ENCODE results near the gene CAVIN2.

CAVIN2 gene

GRCh38 chr2:191881982-191882816, 35.3 kb upstream of the CAVIN2 start:
- no peak overlapping the region for H3K4me3 ChIP-seq (ENCODE audit: low read depth, low read length)
- H3K9me3 ChIP-seq (ENCODE audit: control insufficient read depth, insufficient read depth, low read depth, low read length) = no peaks in the 10 kb centered on the region
- ChIA-PET CTCF (no interaction called here), POLR2A (no interaction called here)
- no peaks in the 10 kb centered on the region for H3K36me3 ChIP-seq (ENCODE audit: control insufficient read depth in 2 of 2, insufficient read depth in 1 of 2, low read length in 2 of 2)
- TF ChIP-seq ZNF561 (tag by site-specific recombination; IDR thresholded peaks at IDR 0.05; ENCODE audit: borderline replicate concordance) = no peak
- no peak for TF ChIP-seq ZNF580 (tag by site-specific recombination; IDR thresholded peaks at IDR 0.05)
- no peak for TF ChIP-seq ZNF366 (tag by site-specific recombination; conservative IDR thresholded peaks at IDR 0.05)
- no peak for TF ChIP-seq TRIM28 (IDR thresholded peaks at IDR 0.05; ENCODE audit: borderline replicate concordance, low read length)
- TF ChIP-seq, protein P1, sequence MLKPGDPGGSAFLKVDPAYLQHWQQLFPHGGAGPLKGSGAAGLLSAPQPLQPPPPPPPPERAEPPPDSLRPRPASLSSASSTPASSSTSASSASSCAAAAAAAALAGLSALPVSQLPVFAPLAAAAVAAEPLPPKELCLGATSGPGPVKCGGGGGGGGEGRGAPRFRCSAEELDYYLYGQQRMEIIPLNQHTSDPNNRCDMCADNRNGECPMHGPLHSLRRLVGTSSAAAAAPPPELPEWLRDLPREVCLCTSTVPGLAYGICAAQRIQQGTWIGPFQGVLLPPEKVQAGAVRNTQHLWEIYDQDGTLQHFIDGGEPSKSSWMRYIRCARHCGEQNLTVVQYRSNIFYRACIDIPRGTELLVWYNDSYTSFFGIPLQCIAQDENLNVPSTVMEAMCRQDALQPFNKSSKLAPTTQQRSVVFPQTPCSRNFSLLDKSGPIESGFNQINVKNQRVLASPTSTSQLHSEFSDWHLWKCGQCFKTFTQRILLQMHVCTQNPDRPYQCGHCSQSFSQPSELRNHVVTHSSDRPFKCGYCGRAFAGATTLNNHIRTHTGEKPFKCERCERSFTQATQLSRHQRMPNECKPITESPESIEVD (tag by site-specific recombination; IDR thresholded peaks at IDR 0.05) = no peak
- TF ChIP-seq ZNF138 (tag by site-specific recombination; IDR thresholded peaks at IDR 0.05; ENCODE audit: borderline replicate concordance) = no peak
- no peak for TF ChIP-seq ZNF221 (tag by site-specific recombination; IDR thresholded peaks at IDR 0.05; ENCODE audit: borderline replicate concordance)
- TF ChIP-seq ZNF837 (tag by site-specific recombination; IDR thresholded peaks at IDR 0.05) = no peak
- TF ChIP-seq, protein P2, sequence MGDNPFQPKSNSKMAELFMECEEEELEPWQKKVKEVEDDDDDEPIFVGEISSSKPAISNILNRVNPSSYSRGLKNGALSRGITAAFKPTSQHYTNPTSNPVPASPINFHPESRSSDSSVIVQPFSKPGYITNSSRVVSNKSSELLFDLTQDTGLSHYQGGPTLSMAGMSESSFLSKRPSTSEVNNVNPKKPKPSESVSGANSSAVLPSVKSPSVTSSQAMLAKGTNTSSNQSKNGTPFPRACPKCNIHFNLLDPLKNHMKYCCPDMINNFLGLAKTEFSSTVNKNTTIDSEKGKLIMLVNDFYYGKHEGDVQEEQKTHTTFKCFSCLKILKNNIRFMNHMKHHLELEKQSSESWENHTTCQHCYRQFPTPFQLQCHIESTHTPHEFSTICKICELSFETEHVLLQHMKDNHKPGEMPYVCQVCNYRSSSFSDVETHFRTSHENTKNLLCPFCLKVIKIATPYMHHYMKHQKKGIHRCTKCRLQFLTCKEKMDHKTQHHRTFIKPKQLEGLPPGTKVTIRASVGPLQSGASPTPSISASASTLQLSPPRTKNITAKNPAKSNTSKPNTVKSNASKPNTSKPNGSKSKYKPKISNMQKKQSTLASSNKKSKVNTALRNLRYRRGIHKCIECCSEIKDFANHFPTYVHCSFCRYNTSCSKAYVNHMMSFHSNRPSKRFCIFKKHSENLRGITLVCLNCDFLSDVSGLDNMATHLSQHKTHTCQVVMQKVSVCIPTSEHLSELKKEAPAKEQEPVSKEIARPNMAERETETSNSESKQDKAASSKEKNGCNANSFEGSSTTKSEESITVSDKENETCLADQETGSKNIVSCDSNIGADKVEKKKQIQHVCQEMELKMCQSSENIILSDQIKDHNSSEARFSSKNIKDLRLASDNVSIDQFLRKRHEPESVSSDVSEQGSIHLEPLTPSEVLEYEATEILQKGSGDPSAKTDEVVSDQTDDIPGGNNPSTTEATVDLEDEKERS (tag by site-specific recombination; IDR thresholded peaks at IDR 0.05) = no peak
- TF ChIP-seq ZBTB17 (tag by site-specific recombination; IDR thresholded peaks at IDR 0.05) = no peak
- no peak for TF ChIP-seq ZNF707 (tag by site-specific recombination; IDR thresholded peaks at IDR 0.05)
- no peak for TF ChIP-seq PRDM1 (tag by site-specific recombination; IDR thresholded peaks at IDR 0.05)
- no peak for TF ChIP-seq SALL2 (tag by site-specific recombination; IDR thresholded peaks at IDR 0.05; ENCODE audit: borderline replicate concordance)
- no peak for TF ChIP-seq GLI2 (tag by site-specific recombination; IDR thresholded peaks at IDR 0.05; ENCODE audit: borderline replicate concordance, low read depth)
- TF ChIP-seq ZBTB1 (tag by site-specific recombination; IDR thresholded peaks at IDR 0.05) = no peak
- no peak for TF ChIP-seq ZNF792 (tag by site-specific recombination; IDR thresholded peaks at IDR 0.05)
- TF ChIP-seq ZNF211 (tag by site-specific recombination; IDR thresholded peaks at IDR 0.05; ENCODE audit: low read depth) = no peak
- no peak for TF ChIP-seq ZNF311 (tag by site-specific recombination; IDR thresholded peaks at IDR 0.05; ENCODE audit: borderline replicate concordance)
- no peak for TF ChIP-seq ZNF639 (tag by site-specific recombination; IDR thresholded peaks at IDR 0.05)
- no peaks in the 10 kb centered on the region; the same call in 1 of the 2 replicates for H3K4me1 ChIP-seq (ENCODE audit: control insufficient read depth, insufficient read depth, low read length)
- no peak overlapping the region for H3K27ac ChIP-seq (ENCODE audit: extremely low read depth, low read depth, low read length)

Data from HEK293 (cell line).